ENCODE results near the gene RNASEH2A.

Gene RNASEH2A

DNA sequence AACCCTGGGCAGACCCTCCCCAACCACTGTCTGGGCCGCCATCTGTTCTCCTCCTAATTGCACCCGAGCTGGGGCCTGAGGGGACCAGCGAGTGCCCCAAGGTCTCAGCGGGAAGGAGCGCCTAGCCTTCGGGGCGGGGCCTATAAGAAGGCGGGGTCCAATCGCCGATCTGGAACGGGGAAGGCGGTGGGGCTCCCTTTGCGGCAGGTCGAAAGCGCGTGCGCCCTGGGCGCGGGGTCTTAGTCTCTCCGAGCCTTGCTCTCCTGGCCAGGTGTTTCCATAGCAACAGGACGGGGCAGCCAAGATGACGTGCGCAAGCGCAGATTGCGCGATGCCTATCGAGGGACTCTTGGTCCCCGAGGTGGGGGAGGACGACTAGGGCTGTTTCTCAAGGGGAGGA, 34.7 kb downstream of the RNASEH2A start:
- TF ChIP-seq GATA3 (IDR thresholded peaks at IDR 0.05; ENCODE audit: low read depth, low read length) (no peak), GATA2 (IDR thresholded peaks at IDR 0.05; ENCODE audit: low read depth, low read length) (no peak)

DNA sequence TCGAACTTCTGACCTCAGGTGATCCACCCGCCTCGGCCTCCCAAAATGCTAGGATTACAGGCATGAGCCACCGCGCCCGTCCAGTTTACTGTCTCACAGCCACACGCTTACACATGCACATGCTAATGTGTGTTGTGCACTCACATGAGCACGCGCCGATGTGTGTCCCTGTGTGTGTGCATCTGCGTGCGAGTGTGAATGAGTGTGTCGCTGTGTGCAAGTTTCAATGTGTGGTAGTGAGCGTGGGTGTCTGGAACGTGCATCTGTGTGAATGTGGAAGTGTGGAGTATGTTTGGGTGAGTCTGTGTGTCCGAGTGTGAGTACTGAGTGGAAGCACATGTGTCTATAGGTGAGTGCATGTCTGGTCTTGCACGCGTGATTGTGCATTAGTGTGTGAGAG, 36.1 kb downstream of the RNASEH2A start:
- TF ChIP-seq GATA2 (IDR thresholded peaks at IDR 0.05; ENCODE audit: low read depth, low read length) (no peak), GATA3 (IDR thresholded peaks at IDR 0.05; ENCODE audit: low read depth, low read length) (no peak)

DNA sequence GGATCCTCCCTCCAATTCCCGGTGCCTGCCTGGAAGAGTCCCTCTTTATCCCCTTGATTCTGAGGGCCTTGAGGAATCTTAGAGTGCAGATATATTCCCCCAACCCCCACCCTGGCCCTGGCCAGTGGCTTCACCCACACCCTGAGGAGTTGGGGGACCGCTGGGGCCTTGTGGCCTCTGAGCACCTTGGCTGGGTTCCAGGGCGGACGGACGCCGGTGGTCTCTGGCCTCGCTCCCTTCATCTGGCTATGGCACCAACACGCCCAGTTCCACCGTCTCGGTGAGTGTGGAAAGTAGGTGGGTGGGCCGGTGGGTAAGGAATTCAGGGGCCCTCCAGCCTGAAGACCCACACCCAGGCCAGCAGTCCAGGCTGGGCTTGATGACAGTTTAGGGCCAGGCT, 36.9 kb downstream of the RNASEH2A start:
- TF ChIP-seq GATA2 (IDR thresholded peaks at IDR 0.05; ENCODE audit: low read depth, low read length), result no peak
- TF ChIP-seq GATA3 (IDR thresholded peaks at IDR 0.05; ENCODE audit: low read depth, low read length), result no peak

GRCh38 chr19:12843999-12844732, 37.8 kb downstream of the RNASEH2A start:
- TF ChIP-seq GATA2 (IDR thresholded peaks at IDR 0.05; ENCODE audit: low read depth, low read length) (no peak), GATA3 (IDR thresholded peaks at IDR 0.05; ENCODE audit: low read depth, low read length) (no peak)

DNA sequence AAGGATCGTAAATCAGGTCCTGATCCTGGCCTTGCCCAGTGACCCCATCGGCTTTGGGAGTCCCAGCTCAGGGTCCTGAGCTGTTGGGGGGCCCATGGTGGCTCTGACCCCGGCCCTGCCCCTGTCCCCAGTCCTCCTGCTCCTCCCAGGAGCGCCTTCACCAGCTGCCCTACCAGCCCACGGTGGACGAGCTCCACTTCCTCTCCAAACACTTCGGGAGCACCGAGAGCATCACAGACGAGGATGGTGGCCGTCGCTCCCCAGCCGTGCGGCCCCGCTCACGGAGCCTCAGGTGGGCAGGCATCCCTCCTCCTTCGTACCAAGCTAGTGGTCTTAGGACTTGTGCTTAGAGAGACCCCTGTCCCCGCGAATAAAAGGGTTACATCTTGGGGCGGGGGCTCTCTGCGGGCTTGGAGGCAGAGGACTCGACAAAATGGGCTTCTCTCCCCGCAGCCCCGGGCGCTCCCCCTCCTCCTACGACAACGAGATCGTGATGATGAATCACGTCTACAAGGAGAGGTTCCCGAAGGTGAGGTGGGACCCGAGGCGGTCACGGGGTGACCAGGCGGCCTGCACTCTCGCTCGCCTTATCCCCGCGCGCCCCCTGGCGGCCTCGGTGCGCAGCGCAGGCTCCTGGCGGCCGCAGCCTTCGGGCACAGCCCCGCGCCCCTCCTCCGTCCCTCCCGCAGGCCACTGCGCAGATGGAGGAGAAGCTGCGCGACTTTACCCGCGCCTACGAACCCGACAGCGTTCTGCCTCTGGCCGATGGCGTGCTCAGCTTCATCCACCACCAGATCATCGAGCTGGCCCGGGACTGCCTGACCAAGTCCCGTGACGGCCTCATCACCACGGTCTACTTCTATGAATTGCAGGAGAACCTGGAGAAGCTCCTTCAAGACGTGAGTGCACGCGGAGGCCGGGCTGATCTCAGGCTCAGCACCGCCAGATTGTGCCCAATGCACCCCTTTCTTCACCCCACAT, 41.1 kb downstream of the RNASEH2A start:
- TF ChIP-seq GATA3 (IDR thresholded peaks at IDR 0.05; ENCODE audit: low read depth, low read length) (no peak), GATA2 (IDR thresholded peaks at IDR 0.05; ENCODE audit: low read depth, low read length) (no peak)

GRCh38 chr19:12856653-12857052, 50.3 kb downstream of the RNASEH2A start:
- TF ChIP-seq GATA2 (IDR thresholded peaks at IDR 0.05; ENCODE audit: low read depth, low read length), result no peak
- TF ChIP-seq GATA3 (IDR thresholded peaks at IDR 0.05; ENCODE audit: low read depth, low read length), result no peak

GRCh38 chr19:12858041-12858928, 51.9 kb downstream of the RNASEH2A start:
- TF ChIP-seq GATA2 (IDR thresholded peaks at IDR 0.05; ENCODE audit: low read depth, low read length) (no peak), GATA3 (IDR thresholded peaks at IDR 0.05; ENCODE audit: low read depth, low read length) (no peak)

- no peak for TF ChIP-seq GATA2 (IDR thresholded peaks at IDR 0.05; ENCODE audit: low read depth, low read length)
- no peak for TF ChIP-seq GATA3 (IDR thresholded peaks at IDR 0.05; ENCODE audit: low read depth, low read length)
Observed at GRCh38 chr19:12859546-12859945, 53.2 kb downstream of the RNASEH2A start.
